Erythroblast (primary cell): ENCODE data around the gene ZNF831.

Source experiments
- GATA1 ChIP-seq: IDR thresholded peaks from 2 replicates; pipeline ENCODE4 v1.6.1; 2011; ENCODE audit warnings: low read depth, mild to moderate bottlenecking, control low read depth, low read length, moderate library complexity
- POLR2A ChIP-seq: IDR thresholded peaks from 2 replicates; pipeline ENCODE4 v1.6.1; 2011; ENCODE audit warnings: mild to moderate bottlenecking, low read length

DNA sequence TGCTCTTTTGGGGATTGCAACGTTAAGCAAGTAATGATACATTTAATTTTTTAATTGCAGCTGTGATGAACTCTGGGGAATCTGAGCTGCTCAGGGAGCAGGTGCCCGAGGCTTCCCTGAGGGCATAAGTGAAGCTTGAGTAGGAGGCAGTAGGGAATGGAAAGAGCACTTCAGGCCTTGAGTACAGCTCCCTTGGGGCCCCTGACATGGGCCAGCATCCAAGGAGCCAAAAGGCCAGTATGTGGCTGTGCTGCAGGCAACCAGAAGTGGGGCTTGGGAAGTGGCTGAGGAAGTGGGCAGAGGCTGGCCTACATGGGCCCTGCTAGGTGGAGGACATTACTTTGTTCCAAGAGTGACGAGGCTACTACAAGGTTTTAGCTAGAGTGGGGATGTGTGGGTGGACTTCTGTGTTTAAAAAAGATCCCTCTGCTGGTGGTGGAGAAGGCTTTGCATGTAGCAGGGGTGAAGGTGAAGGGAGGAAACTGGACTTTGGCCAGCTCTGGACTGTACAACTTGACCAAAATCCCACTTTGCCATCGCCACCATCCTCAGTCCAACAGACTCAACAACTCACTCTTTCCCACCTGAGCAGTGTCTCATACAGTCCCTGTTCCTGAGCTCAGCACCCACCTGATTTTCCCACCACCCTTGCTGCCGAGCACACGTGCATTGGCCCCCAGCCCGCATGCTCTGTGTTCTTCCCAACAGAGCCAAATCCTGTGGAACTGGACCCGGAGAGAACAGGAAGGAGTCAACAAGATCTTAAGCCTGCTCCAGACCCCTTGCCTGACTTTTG, 10.9 kb upstream of the ZNF831 start:
- TF ChIP-seq POLR2A (no peak), GATA1 (no peak)
